CD4-positive, alpha-beta memory T cell (primary cell): ENCODE data around the gene CYP2C8. TPM values are rescaled to one million over a fixed set of nuclear protein-coding genes. Genes with fewer than 3 reads are reported as not detected.
"Not testable (repeated sequence)": the region's sequence is repeated elsewhere in the genome, so short reads cannot be mapped to it uniquely, and the experiment has no call there.

Source experiments
- CTCF ChIA-PET: fragments of 350-600 bp; sonication (Branson Sonifier 250); formaldehyde crosslinking; loops from one replicate; lab custom pipeline; 2021; ENCODE audit warnings: inconsistent platforms; ENCODE audit not compliant: partially characterized antibody; lab: Charles Lee
- POLR2A ChIA-PET: fragments of 350-600 bp; sonication (Branson Sonifier 250); formaldehyde crosslinking; loops from one replicate; lab custom pipeline; 2021; ENCODE audit not compliant: partially characterized antibody; lab: Charles Lee
- DNase-seq, 5 donors: peaks; one replicate each; pipeline versions ENCODE4 v3.0.0 to v3.0.0-alpha.2; 2020 to 2022; ENCODE audit warnings: mixed read lengths in 1 of 5
- H3K27ac ChIP-seq: one replicate; pipeline ENCODE4 v1.7.0; 2013; ENCODE audit warnings: low read depth, low read length
- H3K27me3 ChIP-seq: 2 replicates; pipeline ENCODE4 v1.7.0; 2013; ENCODE audit warnings: mild to moderate bottlenecking, low read length, moderate library complexity; ENCODE audit not compliant: insufficient read depth
- H3K36me3 ChIP-seq: 2 replicates; pipeline ENCODE4 v1.7.0; 2013; ENCODE audit warnings: mild to moderate bottlenecking, low read length, moderate library complexity; ENCODE audit not compliant: insufficient read depth
- H3K4me1 ChIP-seq: 2 replicates; pipeline ENCODE4 v1.7.0; 2013; ENCODE audit warnings: mild to moderate bottlenecking, low read length, moderate library complexity; ENCODE audit not compliant: insufficient read depth
- H3K4me3 ChIP-seq, 2 donors: one replicate each; pipeline ENCODE4 v1.7.0; 2013; ENCODE audit warnings: low read length in 2 of 2, mild to moderate bottlenecking in 1 of 2
- H3K9me3 ChIP-seq, 2 donors: one replicate each; pipeline ENCODE4 v1.7.0; 2013; ENCODE audit warnings: low read length in 2 of 2, control low read depth in 1 of 2; ENCODE audit not compliant: control insufficient read depth in 1 of 2
- H3K27ac Mint-ChIP-seq, 7 donors: one replicate each; pipeline ENCODE4 v1.8.0; 2020 to 2021; ENCODE audit warnings: mixed read lengths in 7 of 7, mild to moderate bottlenecking in 6 of 7, inconsistent platforms in 3 of 7, moderate library complexity in 3 of 7
- H3K27me3 Mint-ChIP-seq, 2 donors: one replicate each; pipeline ENCODE4 v1.8.0; 2020 to 2021; ENCODE audit warnings: mixed read lengths in 2 of 2
- H3K36me3 Mint-ChIP-seq, 2 donors: one replicate each; pipeline ENCODE4 v1.8.0; 2020 to 2021; ENCODE audit warnings: mixed read lengths in 2 of 2, inconsistent platforms in 1 of 2, mild to moderate bottlenecking in 1 of 2
- H3K4me1 Mint-ChIP-seq, 4 donors: one replicate each; pipeline ENCODE4 v1.8.0; 2020 to 2021; ENCODE audit warnings: mixed read lengths in 4 of 4, mild to moderate bottlenecking in 1 of 4
- H3K4me3 Mint-ChIP-seq, 8 donors: one replicate each; pipeline ENCODE4 v1.8.0; 2020 to 2021; ENCODE audit warnings: mixed read lengths in 8 of 8, mild to moderate bottlenecking in 7 of 8, moderate library complexity in 6 of 8, inconsistent platforms in 3 of 8
- H3K9me3 Mint-ChIP-seq, 8 donors: one replicate each; pipeline ENCODE4 v1.8.0; 2020 to 2021; ENCODE audit warnings: mixed read lengths in 8 of 8, mild to moderate bottlenecking in 5 of 8, inconsistent platforms in 3 of 8, moderate library complexity in 1 of 8
- intact Hi-C: fragments of 100-400 bp; cut with micrococcal nuclease; formaldehyde crosslinking; loops from one replicate; pipeline ENCODE4 v1.15.1; 2023
- polyA plus RNA-seq, 2 donors: library from polyadenylated mRNA; unstranded; fragments of 300-500 nt; fragmentation: Illumina TruSeq; gene quantifications; one replicate each; pipeline ENCODE4 v1.2.3, GENCODE V29; 2021
- total RNA-seq, 2 experiments: library from RNA; stranded (reverse); gene quantifications; one replicate each; pipeline ENCODE4 v1.2.3, GENCODE V29; 2021

Gene CYP2C8
- total and polyA plus RNA-seq, 4 experiments from 2014 or later: not detected

GRCh38 chr10:95064125-95064524 lies 5.2 kb downstream of the CYP2C8 start:
- H3K36me3 ChIP-seq, POLR2A ChIA-PET, H3K9me3 ChIP-seq, H3K27me3 Mint-ChIP-seq, H3K36me3 Mint-ChIP-seq, H3K4me3 Mint-ChIP-seq, H3K27me3 ChIP-seq, DNase-seq, H3K27ac Mint-ChIP-seq, H3K27ac ChIP-seq, CTCF ChIA-PET, H3K4me1 ChIP-seq, intact Hi-C loops, H3K4me3 ChIP-seq, H3K4me1 Mint-ChIP-seq: not testable (repeated sequence)
- peaks cover 0 to 22% (median 2%) of the 10 kb centered on the region in 8 donors for H3K9me3 Mint-ChIP-seq

DNA sequence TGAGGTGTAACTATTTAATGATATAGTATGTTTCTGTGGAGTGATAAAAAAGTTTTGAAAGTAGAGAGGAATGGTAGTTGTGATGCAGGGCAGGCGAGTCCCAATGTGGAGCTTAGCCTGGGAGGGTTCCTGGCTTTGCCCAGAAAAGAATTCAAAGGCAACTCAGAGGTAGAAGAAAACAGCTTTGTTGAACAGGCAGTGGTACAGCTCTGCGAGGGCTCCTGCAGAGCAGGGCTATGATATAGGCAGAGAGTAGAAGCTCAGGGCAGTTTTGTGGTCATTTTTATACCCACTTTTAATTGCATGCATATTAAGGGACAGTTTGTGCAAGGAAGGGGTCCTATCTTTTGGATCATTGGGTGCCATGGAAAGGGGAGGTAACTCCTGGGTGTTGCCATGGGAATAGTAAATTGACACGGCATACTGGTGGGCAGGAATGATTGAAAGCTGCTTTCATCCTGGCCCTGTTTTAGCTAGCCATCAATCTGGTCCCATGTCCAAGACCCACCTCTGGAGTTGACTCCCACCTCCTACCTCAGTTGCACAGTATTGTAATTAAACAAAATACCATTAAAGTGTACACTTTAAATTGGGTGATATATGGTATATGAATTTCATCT lies 12.4 kb downstream of the CYP2C8 start:
- Mint-ChIP-seq H3K27ac (no peak overlapping the region), H3K36me3 (no peaks in the 10 kb centered on the region), H3K27me3 (no peaks in the 10 kb centered on the region), H3K9me3 (peaks cover 0 to 9% (median under 1%) of the 10 kb centered on the region in 8 donors), H3K4me1 (no peaks in the 10 kb centered on the region), H3K4me3 (no peak overlapping the region)
- Histone ChIP-seq H3K4me3 (no peak overlapping the region), H3K27ac (no peak overlapping the region), H3K4me1 (no peaks in the 10 kb centered on the region), H3K9me3 (no peaks in the 10 kb centered on the region), H3K27me3 (no peaks in the 10 kb centered on the region), H3K36me3 (no peaks in the 10 kb centered on the region)
- DNase-seq: no peak
- ChIA-PET CTCF (no interaction called here), POLR2A (no interaction called here)
- intact Hi-C loops: no loop called here

GRCh38 chr10:95049919-95050318 lies 19.4 kb downstream of the CYP2C8 start:
- ChIA-PET POLR2A (no interaction called here), CTCF (no interaction called here)
- no peaks in the 10 kb centered on the region for H3K4me1 Mint-ChIP-seq
- H3K36me3 Mint-ChIP-seq: no peaks in the 10 kb centered on the region
- H3K4me3 Mint-ChIP-seq: no peak overlapping the region
- Histone ChIP-seq H3K27ac (no peak overlapping the region), H3K9me3 (no peaks in the 10 kb centered on the region), H3K36me3 (no peaks in the 10 kb centered on the region), H3K4me1 (no peaks in the 10 kb centered on the region), H3K4me3 (no peak overlapping the region), H3K27me3 (no peaks in the 10 kb centered on the region)
- no peak for DNase-seq
- no peaks in the 10 kb centered on the region for H3K27me3 Mint-ChIP-seq
- intact Hi-C loops: no loop called here
- H3K27ac Mint-ChIP-seq: no peak overlapping the region
- H3K9me3 Mint-ChIP-seq: peaks cover 0 to 12% (median 3%) of the 10 kb centered on the region in 8 donors

GRCh38 chr10:95048206-95048605 lies 21.1 kb downstream of the CYP2C8 start:
- no peaks in the 10 kb centered on the region for H3K27me3 ChIP-seq
- POLR2A ChIA-PET: no interaction called here
- Mint-ChIP-seq H3K4me3 (no peak overlapping the region), H3K27me3 (no peaks in the 10 kb centered on the region), H3K36me3 (no peaks in the 10 kb centered on the region), H3K9me3 (peaks cover 0 to 12% (median 3%) of the 10 kb centered on the region in 8 donors), H3K4me1 (no peaks in the 10 kb centered on the region), H3K27ac (no peak overlapping the region)
- intact Hi-C loops: no loop called here
- H3K9me3 ChIP-seq: no peaks in the 10 kb centered on the region
- DNase-seq: no peak
- CTCF ChIA-PET: no interaction called here
- H3K4me1 ChIP-seq: no peaks in the 10 kb centered on the region
- H3K27ac ChIP-seq: no peak overlapping the region
- H3K36me3 ChIP-seq: no peaks in the 10 kb centered on the region
- H3K4me3 ChIP-seq: no peak overlapping the region

DNA sequence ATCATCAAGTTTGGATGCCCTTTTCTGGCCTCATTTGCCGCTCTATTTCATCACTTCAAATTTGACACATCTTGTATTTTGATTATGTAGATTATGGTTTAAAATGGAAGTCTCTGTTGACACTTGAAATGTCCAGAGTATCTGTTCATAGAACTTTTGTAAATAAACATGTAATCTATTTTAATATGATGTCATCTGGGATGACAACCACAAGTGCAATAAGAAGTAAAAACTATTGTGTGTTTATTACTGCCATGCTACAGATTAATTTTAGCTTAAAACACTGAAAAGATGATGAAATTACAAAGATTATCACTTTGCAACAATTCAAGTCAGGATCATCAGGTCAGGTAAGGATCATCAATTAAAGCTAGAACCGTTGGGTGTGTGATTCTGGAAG lies 30.0 kb downstream of the CYP2C8 start:
- Histone ChIP-seq H3K9me3 (no peaks in the 10 kb centered on the region), H3K36me3 (no peaks in the 10 kb centered on the region), H3K4me1 (no peaks in the 10 kb centered on the region), H3K27ac (no peak overlapping the region), H3K27me3 (no peaks in the 10 kb centered on the region), H3K4me3 (no peak overlapping the region)
- intact Hi-C loops: no loop called here
- Mint-ChIP-seq H3K9me3 (peaks cover 0 to 2% (median 0%) of the 10 kb centered on the region in 8 donors), H3K4me1 (no peaks in the 10 kb centered on the region), H3K27me3 (no peaks in the 10 kb centered on the region), H3K27ac (no peak overlapping the region), H3K36me3 (no peaks in the 10 kb centered on the region), H3K4me3 (no peak overlapping the region)
- POLR2A ChIA-PET: no interaction called here
- CTCF ChIA-PET: no interaction called here
- no peak for DNase-seq

GRCh38 chr10:95035332-95036295 lies 33.7 kb downstream of the CYP2C8 start:
- no peak for DNase-seq
- intact Hi-C loops: no loop called here
- CTCF ChIA-PET: no interaction called here
- Mint-ChIP-seq H3K27me3 (peaks cover 0 to 2% of the 10 kb centered on the region in 2 donors), H3K27ac (no peak overlapping the region), H3K36me3 (no peaks in the 10 kb centered on the region), H3K9me3 (peaks cover 0 to 5% (median under 1%) of the 10 kb centered on the region in 8 donors), H3K4me1 (no peaks in the 10 kb centered on the region), H3K4me3 (no peak overlapping the region)
- Histone ChIP-seq H3K4me1 (no peaks in the 10 kb centered on the region), H3K27ac (no peak overlapping the region), H3K36me3 (no peaks in the 10 kb centered on the region), H3K27me3 (no peaks in the 10 kb centered on the region), H3K4me3 (no peak overlapping the region), H3K9me3 (no peaks in the 10 kb centered on the region)
- POLR2A ChIA-PET: no interaction called here

- Histone ChIP-seq H3K36me3 (no peaks in the 10 kb centered on the region), H3K4me1 (no peaks in the 10 kb centered on the region), H3K9me3 (no peaks in the 10 kb centered on the region), H3K27me3 (no peaks in the 10 kb centered on the region), H3K4me3 (no peak overlapping the region), H3K27ac (no peak overlapping the region)
- Mint-ChIP-seq H3K4me3 (no peak overlapping the region), H3K27me3 (peaks cover 1 to 2% of the 10 kb centered on the region in 2 donors), H3K27ac (no peak overlapping the region), H3K4me1 (no peaks in the 10 kb centered on the region), H3K9me3 (peaks cover 0 to 7% (median 1%) of the 10 kb centered on the region in 8 donors), H3K36me3 (no peaks in the 10 kb centered on the region)
- ChIA-PET POLR2A (no interaction called here), CTCF (no interaction called here)
- no peak for DNase-seq
- intact Hi-C loops: no loop called here
Observed at GRCh38 chr10:95034401-95034800, 34.9 kb downstream of the CYP2C8 start.
